K562 (cell line): ENCODE data around the gene FAM117A.
A peak's percentile ranks its signal among the peaks of the same experiment; 100 is the strongest.

Experiments used
- CEBPB ChIP-seq: fragments of 450-650 bp; IDR thresholded peaks from 2 replicates; pipeline ENCODE4 v1.6.1; 2016; ENCODE audit warnings: missing genetic modification characterization, missing compliant biosample characterization
- CTCF ChIP-seq, 3 experiments: IDR thresholded peaks in 2 of 3; conservative IDR thresholded peaks in 1 of 3; 2 replicates each; pipeline ENCODE4 v1.5.1; 2011 to 2012; ENCODE audit warnings: low read length in 3 of 3, mild to moderate bottlenecking in 3 of 3, control low read depth in 2 of 3, improper control_type of control experiment in 1 of 3, inconsistent platforms in 1 of 3, low read depth in 1 of 3, mixed read lengths in 1 of 3, moderate library complexity in 1 of 3; ENCODE audit not compliant: insufficient read depth in 2 of 3
- FOXM1 ChIP-seq, 2 experiments: fragments of 450-650 bp in 1 of 2; sonication (generic) in 1 of 2; formaldehyde crosslinking in 1 of 2; IDR thresholded peaks; 2 replicates each; pipeline versions ENCODE4 v1.6.1 to v1.9.0; 2017 to 2022; ENCODE audit warnings: low read depth in 2 of 2, mild to moderate bottlenecking in 2 of 2, missing genetic modification reagents in 1 of 2, moderate library complexity in 1 of 2
- NR2C2 ChIP-seq, 2 experiments: fragments of 200-800 bp in 1 of 2; sonication (Bioruptor generic) in 1 of 2; sonication (generic) in 1 of 2; formaldehyde crosslinking in 1 of 2; IDR thresholded peaks; 2 replicates each; pipeline versions ENCODE4 v1.6.1 to v1.8.0; 2016 to 2022; ENCODE audit warnings: mild to moderate bottlenecking in 1 of 2, missing compliant biosample characterization in 1 of 2, missing genetic modification characterization in 1 of 2, missing genetic modification reagents in 1 of 2
- REST ChIP-seq, 2 experiments: fragments of 450-650 bp; formaldehyde crosslinking in 1 of 2; IDR thresholded peaks; 2 replicates each; pipeline versions ENCODE4 v1.4.0 to v1.6.1; 2014 to 2020; ENCODE audit warnings: mild to moderate bottlenecking in 2 of 2, borderline replicate concordance in 1 of 2, low read depth in 1 of 2
- TARDBP ChIP-seq: fragments of 450-650 bp; IDR thresholded peaks from 2 replicates; pipeline ENCODE4 v1.6.1; 2016
- ZFX ChIP-seq: sonication (generic); formaldehyde crosslinking; IDR thresholded peaks from 2 replicates; pipeline ENCODE4 v1.8.0; 2022; ENCODE audit warnings: mild to moderate bottlenecking, missing genetic modification reagents, moderate library complexity
- ZKSCAN3 ChIP-seq: fragments of 250-450 bp; sonication (Bioruptor Pico); IDR thresholded peaks from 2 replicates; pipeline ENCODE4 v1.4.0; 2020

GRCh38 chr17:49677134-49677932, 86.6 kb downstream of the FAM117A start:
- TF ChIP-seq ZFX (CRISPR knock-in tag) (no peak), REST (IDR thresholded peaks at IDR 0.05; ENCODE audit: borderline replicate concordance) (no peak), REST (CRISPR knock-in tag; IDR thresholded peaks at IDR 0.05; ENCODE audit: low read depth) (no peak), TARDBP (no peak), FOXM1 (IDR thresholded peaks at IDR 0.05; ENCODE audit: low read depth) (no peak), FOXM1 (CRISPR knock-in tag; IDR thresholded peaks at IDR 0.05; ENCODE audit: low read depth) (no peak; the same call in 1 of the 2 replicates), CTCF (IDR thresholded peaks at IDR 0.05 in 2 of 3, conservative IDR thresholded peaks at IDR 0.05 in 1 of 3; ENCODE audit: insufficient read depth in 2 of 3, low read depth in 1 of 3, low read length in 3 of 3) (peak in 1 of 3 experiments; percentile 7; a peak in 1 of 6 replicates), NR2C2 (CRISPR knock-in tag; IDR thresholded peaks at IDR 0.05) (no peak), NR2C2 (tag; IDR thresholded peaks at IDR 0.05) (0 out of 2 replicates have a peak, but pooled peaks have one; percentile 45), ZKSCAN3 (CRISPR knock-in tag) (no peak), CEBPB (tag) (no peak)
